CD4-positive, alpha-beta T cell treated with Interleukin-4 for 4 hours (primary cell): ENCODE data around the gene ITPKA.
A peak's percentile ranks its signal among the peaks of the same experiment; 100 is the strongest.
"Not testable (repeated sequence)": the region's sequence is repeated elsewhere in the genome, so short reads cannot be mapped to it uniquely, and the experiment has no call there.

ENCODE experiments used
- DNase-seq: peaks from one replicate; pipeline ENCODE4 v3.0.0-alpha.2; 2020

ITPKA gene

GRCh38 chr15:41493205-41493901, at the start of gene ITPKA:
ITPKA (plus strand) TSS chr15:41493874; CDS start chr15:41493928, 54 bp downstream.
- peak; percentile 74 for DNase-seq

DNA sequence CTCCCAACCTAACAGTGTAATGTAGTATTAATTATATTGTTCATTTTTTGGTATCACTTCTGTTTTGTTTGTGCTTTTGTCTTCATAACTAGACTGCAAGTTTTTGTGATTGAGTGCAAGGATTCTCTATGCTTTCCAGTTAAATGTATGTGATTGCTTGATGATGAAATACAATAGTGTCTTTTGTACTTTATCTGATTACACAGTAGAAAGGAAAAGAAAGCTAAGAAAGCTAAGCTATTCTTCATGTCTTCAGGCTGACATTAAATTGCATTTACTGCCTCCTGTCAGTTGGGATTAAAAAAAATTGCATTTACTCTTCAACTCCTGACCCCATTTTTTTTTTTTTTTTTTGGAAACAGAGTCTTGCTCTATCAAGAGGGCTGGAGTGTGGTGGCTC, 48.3 kb upstream of the ITPKA start:
- DNase-seq = no peak

DNA sequence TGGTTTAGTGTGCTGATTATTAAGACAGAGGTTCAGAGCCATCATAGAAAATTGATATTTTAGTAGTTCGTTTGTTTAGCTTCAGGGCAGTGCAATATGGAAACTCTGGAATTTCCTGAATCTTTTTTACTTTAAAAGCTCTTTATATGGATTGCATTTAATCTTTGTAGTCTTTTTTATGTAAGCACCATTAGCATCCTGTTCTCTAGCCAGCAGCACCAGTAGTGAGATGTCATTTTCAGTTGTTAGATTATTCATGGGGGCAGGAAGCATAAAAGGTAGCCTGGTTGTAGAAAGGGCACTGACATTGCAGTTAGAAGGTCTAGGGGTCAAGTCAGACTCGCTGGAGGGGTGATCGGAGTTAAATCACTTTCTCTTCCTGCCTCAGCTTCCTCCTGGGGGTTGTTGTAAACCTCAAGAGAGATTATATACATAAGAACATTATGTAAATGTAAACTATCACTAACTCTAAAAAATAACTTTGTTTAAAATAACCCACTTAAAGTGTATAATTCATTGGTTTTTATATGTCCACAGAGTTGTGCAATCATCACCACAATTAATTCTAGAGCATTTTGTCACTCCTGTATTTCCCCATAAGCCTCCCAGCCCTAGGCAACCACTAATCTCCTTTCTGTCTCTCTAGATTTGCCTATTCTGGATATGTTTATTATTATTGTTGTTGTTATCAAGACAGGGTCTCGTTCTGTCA, 31.4 kb upstream of the ITPKA start:
- no peak for DNase-seq

- DNase-seq = no peak
These were observed 28.6 kb upstream of the ITPKA start for GRCh38 chr15:41464889-41465580.

DNA sequence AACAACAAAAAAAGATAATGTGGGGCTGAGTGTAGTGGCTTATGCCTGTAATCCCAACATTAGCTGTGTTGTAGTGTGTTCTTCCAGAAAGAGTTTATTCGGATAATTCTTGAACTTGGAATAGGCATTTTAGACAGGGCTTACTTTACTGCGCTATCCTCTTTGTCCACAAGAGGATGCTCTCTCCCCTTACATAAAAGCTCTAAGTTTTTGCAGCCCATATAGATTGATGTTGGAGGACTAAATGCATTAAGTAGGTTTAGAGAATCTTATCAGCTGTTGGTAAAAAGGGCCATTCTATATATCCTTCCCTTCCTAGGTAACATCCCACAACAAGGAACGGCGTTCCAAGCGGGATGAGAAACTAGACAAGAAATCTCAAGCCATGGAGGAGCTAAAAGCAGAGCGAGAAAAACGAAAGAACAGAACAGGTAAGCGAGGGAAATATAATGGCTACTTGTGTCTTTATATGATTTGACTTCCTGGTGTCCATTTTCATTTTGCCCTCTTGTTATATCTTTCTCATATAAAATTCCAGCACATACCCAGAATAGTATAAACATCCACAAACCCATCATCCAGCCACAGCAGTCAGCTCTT, 27.8 kb upstream of the ITPKA start:
- peak; percentile 49 for DNase-seq

GRCh38 chr15:41466711-41467110, 27.0 kb upstream of the ITPKA start:
- DNase-seq = no peak

DNA sequence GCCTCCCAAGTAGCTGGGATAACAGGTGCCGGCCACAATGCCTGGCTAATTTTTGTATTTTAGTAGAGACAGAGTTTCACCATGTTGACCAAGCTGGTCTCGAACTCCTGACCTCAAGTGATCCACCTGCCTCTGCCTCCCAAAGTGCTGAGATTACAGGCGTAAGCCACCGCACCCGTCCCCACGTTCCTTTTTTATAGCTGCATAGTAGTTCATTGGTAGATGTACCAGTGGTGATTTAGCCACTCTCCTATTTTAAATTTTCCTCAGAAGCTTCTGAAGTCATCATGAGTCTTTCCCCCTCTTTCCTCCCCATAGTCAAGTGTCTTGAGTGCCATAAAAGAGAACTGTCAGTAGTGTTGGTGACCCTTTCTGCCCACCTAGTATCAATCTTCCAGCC, 24.0 kb upstream of the ITPKA start:
- DNase-seq = not testable (repeated sequence)

GRCh38 chr15:41473418-41473817, 20.3 kb upstream of the ITPKA start:
- DNase-seq = no peak

- DNase-seq = no peak
These were observed 19.2 kb upstream of the ITPKA start for GRCh38 chr15:41474436-41474835.

DNA sequence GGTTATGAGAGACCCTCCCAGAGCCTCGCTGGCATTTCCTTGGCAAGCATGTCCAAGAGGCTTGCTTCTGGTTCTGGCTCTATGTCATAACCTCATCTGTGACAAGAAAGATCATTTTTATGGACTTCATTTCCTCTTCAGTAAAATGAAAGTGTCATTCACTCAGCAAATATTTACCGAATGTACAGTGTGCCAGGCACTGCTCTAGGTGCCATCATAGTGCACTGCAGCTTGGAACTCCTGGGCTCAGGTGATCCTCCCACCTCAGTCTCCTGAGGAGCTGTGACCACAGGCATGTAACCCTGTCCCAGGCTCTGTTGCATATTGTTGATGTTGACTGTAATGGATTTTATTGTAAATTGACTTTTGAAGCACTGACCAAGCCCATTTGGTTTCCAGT, 18.7 kb upstream of the ITPKA start:
- DNase-seq = no peak

DNA sequence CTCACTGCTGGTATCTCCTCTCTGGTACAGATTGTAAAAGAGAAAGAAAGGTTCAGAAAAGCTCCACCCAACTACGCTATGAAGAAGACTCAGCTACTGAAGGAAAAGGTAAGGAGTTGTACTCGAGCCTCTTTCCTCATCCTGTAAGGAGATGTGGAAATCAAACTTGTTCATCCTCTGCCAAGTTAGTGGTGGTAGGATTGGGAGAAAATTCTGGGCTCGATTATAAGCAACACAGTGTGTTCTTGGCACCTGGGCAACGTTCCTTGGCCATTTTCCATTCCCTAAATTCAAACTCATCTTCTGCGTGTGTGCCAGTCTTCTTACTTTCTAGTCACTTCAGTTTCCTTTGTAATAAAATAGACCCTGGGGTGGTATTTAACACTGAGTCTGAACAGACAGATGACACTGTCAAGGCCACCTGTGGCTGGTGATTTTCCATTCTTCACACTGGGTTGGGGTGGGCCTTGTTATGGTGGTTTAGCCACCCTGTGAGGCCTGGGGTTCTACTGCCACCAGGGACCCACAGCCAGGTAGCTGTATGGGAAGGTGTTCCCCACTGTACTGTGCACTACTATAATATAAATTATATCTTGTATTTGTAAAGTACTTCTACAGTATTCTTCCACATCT, 17.1 kb upstream of the ITPKA start:
- no peak for DNase-seq

GRCh38 chr15:41480396-41481140, 13.1 kb upstream of the ITPKA start:
- no peak for DNase-seq

DNA sequence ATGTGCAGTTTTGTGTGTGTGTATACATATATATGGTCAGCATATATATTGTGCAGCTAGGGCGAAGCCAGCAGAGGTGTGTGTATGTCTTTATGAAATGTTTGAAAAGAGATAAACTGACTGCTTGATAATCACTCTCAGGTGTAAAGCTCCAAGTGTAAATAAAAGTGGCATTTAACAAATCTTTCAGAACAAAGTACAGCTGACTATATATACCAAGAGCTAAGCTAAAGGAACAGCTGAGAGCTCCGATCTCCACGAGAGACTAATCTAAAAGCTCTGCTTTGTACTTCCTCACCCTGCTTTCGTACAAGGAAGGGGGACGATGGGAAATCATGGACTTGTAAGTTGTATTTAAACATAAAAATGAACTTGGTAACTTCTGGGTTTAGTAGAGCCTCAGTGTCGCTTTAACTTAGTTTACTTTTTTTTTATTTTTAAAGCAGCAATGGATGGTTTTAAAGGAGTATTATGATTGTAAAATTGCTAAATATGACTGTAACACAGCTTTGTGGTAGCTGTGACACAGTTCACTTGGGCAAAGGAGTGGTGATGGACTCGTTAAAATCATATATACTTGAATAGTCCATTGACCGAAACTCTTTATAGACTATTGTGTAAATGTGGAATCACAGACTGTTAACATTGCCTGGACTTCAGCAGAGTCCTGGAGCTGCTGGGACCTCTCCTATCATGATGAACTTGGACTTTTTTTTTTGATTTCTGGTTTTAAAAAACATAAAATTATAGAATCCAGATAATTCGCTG, 11.4 kb upstream of the ITPKA start:
- DNase-seq = no peak

DNA sequence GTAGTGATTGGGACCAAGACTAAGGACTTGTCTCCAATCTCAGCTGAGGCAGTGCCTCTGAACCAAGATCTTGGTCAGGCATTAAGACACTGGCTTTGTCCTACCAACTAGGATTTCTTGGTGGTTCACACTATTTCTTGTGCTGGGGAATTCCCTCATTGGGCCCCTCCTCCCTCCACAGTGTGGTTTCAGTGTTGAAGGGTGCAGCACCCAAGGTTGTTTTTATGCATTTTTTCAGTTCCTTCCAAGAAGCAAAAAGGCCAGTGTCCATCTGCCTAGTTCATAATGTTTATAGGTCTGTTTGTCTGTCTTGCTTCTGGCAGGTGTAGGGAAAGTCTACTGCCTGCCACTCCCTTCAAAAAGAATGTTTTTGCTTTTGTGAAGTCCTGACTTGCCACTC, 10.6 kb upstream of the ITPKA start:
- DNase-seq = peak; percentile 64

DNA sequence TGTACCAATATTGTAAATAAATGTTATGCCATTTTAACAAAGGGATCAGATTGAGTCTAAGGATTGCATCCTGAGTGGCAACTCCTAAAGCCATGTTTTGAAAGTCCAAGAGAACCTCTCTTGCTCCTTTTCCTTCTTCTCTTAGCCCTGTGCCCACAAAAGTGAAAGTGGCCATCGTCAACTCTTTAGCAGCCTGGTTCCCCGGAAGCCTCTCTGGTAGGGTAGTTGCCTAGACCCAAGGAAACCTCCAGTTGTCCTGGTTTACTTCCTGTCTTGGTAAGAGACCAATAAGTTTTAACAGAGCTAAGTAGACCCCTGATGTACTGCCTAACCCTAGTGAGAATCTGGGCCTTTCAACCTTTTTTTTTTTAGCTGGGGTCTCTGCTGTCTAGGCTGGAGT, 10.2 kb upstream of the ITPKA start:
- peak; percentile 40 for DNase-seq

- no peak for DNase-seq
These were observed 8.6 kb upstream of the ITPKA start for GRCh38 chr15:41484937-41485625.

GRCh38 chr15:41486286-41486685, 7.4 kb upstream of the ITPKA start:
- no peak for DNase-seq

GRCh38 chr15:41487381-41487780, 6.3 kb upstream of the ITPKA start:
- DNase-seq = no peak

DNA sequence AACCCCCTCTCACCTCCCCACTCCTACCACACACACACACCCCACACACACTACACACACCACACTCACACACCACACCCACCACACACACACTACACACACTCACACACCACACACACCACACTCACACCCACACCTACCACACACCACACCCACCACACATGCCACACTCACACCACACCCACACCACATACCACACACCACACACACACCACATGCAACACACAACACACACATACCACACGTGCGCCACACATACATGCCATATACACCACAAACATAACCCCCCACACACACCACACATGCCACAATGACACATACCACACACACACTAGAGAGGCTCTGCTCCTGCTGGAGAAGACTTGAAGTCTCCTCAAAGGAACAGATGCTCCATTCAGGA, 5.9 kb upstream of the ITPKA start:
- DNase-seq = peak; percentile 34

DNA sequence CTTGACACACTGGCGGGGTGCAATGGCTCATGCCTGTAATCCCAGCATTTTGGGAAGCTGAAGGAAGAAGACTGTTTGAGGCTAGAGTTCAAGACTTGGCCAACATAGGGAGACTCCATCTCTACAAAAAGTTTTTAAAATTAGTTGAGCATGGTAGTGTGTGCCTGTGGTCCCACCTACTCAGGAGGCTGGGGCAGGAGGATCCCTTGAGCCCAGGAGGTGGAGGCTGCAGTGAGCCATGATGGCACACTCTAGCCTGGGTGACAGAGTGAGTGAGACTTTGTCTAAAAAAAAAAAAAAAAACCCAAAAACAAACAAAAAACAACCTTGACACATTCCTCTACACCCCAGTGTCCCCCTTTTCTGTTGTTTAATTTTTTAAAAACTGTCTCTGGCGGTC, 4.0 kb upstream of the ITPKA start:
- no peak for DNase-seq

DNA sequence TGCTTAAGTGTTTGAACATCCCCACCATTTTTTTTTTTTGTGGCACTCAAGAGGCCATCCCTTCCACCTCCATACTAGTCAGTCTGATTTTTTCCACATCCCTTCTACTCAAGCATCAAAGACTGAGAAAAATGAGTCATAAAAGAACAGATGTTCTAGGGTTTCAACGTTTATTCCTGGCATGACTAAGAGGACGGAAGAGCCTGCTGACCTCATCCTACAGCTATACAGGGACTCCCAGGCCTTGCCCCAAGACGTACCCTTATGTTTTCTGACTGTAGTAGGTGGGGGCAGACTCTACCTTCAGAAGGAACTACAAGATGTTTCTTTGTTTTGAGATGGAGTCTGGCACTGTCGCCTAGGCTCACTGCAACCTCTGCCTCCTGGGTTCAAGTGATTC, 3.3 kb upstream of the ITPKA start:
- DNase-seq = no peak
